ENCODE data around the gene ELF2.

GRCh38 chr4:139123910-139124309 is 53.1 kb downstream of the ELF2 start:
- TF ChIP-seq CTCF (IDR thresholded peaks at IDR 0.05) (no peak), POLR2A (IDR thresholded peaks at IDR 0.05) (no peak)

Data from lower leg skin (tissue), 3 donors.